Skin epidermis (tissue), 12 donors: ENCODE measurements around the gene SART3.
A peak's percentile ranks its signal among the peaks of the same experiment; 100 is the strongest.
"Not testable (repeated sequence)": the region's sequence is repeated elsewhere in the genome, so short reads cannot be mapped to it uniquely, and the experiment has no call there.

Source experiments
- H3K27ac ChIP-seq, 21 experiments: fragments of 200-600 bp; sonication (generic) in 11 of 21; one replicate each; pipeline ENCODE4 v1.5.0; 2020; ENCODE audit warnings: mild to moderate bottlenecking in 3 of 21, inconsistent platforms in 2 of 21, moderate library complexity in 2 of 21
- H3K4me3 ChIP-seq, 7 experiments: fragments of 200-600 bp; sonication (generic) in 2 of 7; one replicate each; pipeline ENCODE4 v1.5.0; 2020; ENCODE audit warnings: inconsistent platforms in 2 of 7, mild to moderate bottlenecking in 2 of 7, moderate library complexity in 1 of 7

SART3 gene

DNA sequence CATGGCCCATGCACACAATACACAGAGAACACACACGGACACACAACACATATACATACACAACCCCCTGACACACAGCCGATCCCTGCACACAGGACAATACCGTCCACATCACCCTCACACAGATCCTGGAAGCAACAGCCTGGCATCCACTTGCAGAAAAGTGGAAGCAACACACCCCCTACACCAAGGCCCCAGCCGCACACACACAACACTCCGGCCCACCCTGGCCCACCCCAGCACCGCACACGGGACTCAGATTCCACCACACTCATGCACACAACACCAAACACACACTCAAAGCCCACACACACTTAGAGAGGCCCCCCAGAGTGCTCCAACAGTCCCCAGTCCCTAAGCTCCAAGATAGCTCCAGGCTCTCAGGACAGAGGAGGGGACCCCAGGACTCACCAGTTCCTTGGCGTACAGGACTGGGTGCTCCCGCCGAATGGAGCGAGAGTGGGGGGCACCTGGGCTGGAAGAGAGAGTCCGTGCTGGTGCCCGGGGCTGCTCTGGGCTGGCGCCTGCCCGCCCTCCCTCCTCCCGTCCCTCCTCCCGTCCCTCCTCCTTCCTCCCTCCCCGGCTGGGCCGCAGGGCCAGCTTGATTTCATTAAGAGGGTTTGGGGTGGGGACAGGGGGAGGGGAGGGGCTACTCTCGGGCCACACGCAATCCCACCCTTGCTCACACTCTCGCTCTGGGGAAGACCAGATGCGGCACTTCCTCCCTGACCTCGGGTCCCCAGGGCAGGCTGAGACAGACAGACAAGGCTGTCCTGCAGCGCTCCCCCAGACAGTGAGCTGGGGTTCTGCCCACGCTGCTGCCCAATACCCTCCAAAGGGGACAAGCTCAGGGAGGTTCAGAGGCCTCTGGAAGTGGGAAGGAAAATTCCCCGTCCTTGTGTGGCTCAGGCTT is 36.8 kb upstream of the SART3 start, which contains the start of gene TMEM119:
TSS of gene TMEM119 (minus strand) at position 526 of the 913 bp plus-strand sequence. CDS start 5,701 bp downstream, outside the sequence.
- Histone ChIP-seq H3K27ac (peak within 1 kb of the TSS in 17 of 21 experiments; percentile 3 to 90 (median 62)), H3K4me3 (peak within 1 kb of the TSS; percentile 27 to 40 (median 34))

DNA sequence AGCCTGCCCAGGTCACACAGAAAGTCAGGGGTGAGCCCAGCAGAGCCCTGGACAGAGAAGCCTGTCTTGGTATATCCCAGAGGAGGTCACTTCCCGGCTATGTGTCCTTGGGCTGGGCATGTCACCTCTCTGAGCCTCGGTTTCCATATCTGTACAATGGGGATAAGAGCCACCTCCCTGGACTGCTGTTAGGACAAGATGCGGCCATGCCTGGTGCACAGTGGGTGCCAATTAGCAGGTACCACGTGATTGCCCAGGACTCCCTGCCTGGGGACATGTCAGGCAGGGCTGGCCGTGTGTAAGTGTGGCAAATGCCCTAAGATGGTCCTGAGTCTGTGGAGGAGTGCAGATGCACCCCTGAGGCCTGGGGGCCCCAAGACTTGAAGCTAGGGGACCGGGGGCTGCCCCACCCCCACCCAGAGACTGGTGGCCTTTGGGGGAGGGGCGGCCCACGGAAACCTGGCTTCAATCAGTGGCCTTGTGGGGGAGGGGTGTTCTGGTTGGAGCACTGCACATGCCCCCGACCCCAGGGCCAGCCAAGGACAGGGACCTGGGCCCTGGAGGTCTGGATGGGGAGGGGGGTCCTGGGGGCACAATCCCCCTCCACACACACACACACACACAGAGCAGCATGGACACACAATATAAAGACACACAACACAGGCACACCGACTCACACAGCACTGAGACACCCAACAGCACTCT is 36.0 kb upstream of the SART3 start:
- peak overlapping the region; percentile 27 to 40 (median 34) for H3K4me3 ChIP-seq
- H3K27ac ChIP-seq, result peak overlapping the region in 14 of 21 experiments; percentile 3 to 90 (median 61)

DNA sequence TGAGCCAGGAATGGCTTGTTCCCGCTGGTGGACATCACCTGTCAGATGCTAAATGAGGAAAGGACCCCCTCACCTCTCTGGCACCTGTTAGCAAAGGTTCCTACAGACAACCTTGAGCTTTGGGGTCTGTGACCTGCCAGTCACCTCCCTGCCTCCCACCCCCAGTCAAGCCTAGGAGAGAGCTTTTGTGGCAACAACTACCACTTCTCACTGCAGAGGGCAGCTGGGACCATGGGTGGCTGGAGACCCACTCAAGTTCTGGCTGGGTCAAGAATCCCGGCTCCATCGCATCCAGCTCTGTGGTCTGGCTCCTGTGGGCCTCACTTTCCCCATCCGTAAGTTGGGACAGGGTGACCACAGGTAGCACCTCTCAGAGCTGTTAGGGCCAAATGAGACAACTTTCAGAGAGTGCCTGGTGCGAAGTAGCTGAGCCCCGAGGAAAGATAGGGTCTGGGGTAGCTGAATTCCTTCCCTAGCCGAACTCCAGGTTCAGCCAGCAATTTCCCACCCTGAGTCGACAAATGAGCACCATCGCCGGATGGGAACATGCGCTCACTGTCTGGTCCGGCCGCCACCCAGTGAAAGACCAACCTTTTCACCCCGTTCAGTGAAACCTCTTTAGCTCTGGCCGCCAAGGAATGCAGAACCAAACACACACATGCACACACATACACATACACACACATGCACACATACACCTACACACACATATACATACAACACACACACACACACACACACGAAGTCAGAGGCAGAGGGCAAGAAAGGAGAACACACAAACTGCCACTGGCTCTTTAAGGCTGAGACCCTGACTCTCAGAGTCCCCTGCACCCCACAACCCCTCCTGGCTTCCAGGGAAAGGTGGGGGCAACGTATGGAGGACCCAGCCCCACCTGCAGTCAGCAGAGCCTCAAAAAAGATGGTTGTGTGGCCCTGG is 35.0 kb upstream of the SART3 start:
- H3K4me3 ChIP-seq, result peak overlapping the region; percentile 27 to 40 (median 34)
- peak overlapping the region in 10 of 21 experiments; percentile 6 to 90 (median 61) for H3K27ac ChIP-seq

DNA sequence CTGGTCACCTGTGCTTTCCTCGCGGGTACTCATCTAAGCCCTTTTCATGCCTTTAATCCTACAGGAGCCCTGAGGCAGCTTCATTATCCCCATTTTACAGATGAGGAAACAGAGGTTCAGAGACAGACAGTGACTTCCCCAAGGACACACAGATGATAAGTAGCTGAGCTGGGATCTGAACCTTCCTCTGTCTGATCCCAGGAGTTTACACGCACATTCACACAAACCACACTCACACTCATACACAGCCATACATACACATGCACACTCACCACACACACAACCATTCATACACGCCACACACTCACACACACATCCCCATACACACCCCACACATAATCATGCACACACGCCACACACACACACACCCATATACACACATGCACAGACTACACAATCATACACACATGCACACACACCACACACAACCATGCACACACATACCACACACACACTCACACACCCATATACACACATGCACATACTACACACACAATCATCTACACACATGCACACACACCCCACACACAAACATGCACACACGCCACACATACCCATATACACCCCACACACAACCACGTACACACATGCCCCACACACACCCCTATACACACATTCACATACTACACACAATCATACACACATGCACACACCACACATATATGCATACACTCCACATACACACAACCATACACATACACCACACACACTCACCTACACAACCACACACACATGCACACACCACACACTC is 34.2 kb upstream of the SART3 start:
- peak overlapping the region in 4 of 7 experiments; percentile 27 to 40 (median 32) for H3K4me3 ChIP-seq
- H3K27ac ChIP-seq, result no peak overlapping the region

DNA sequence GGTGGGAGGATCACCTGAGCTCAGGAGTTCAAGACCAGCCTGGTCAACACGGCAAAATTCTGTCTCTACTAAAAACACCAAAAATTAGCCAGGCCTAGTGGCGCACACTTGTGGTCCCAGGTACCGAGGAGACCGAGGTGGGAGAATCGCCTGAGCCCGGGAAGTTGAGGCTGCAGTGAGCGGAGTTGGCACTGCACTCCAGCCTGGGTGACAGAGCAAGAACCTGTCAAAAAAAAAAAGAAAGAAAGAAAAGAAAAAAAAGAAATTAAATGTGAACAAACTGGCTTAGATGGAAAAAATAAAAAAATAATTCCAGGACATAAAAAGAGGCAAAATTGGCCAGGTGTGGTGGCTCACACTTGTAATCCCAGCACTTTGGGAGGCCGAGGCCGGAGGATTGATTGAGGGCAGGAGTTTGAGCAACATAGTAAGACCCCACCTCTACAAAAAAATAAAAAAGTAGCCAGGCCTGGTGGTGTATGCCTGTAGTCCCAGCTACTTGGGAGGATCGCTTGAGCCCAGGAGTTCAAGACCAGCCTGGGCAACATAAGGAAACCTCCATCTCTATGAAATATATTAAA is 33.4 kb upstream of the SART3 start:
- no peak overlapping the region for H3K4me3 ChIP-seq
- H3K27ac ChIP-seq, result no peak overlapping the region

DNA sequence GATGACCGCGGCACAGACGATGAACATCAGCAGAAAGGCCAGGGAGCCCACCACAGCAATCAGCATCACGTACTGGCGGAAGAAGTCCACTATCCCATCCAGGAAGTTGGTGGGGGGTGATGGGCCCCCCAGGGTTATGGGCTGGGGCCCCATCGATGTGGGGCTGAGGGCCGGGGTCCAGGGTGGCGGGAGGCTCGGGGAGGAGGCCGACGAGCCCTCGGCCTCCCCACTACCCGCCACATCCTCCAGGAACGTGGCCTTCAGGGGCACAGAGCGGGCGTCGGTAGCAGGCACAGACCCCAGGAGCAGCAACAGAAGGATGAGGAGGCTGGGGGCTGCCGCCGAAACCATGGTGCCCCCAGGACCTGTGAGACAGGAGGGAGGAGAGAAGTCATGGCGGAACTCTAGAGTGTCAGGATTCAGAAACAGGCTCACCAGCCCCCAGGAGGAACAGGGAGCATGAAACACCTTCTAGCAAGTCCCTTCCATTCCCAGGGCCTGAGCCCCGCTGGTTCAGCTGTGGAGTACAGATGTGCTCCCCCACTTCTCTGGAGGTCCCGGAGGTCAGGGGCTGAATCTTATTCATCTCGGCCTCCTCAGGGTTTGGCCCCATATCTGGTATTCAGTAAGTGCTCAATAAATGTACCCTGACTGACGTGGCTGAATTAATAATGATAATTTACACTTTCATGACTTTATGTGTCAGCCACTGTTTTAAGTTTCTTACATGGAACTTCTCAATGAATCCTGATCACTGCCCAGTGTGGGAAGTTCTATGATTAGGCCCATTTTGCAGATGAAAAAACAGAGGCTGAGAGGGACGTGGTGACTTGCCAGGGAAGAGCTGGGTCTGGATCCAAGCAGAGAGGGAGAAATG is 31.3 kb upstream of the SART3 start:
- Histone ChIP-seq H3K4me3 (no peak overlapping the region), H3K27ac (no peak overlapping the region)

DNA sequence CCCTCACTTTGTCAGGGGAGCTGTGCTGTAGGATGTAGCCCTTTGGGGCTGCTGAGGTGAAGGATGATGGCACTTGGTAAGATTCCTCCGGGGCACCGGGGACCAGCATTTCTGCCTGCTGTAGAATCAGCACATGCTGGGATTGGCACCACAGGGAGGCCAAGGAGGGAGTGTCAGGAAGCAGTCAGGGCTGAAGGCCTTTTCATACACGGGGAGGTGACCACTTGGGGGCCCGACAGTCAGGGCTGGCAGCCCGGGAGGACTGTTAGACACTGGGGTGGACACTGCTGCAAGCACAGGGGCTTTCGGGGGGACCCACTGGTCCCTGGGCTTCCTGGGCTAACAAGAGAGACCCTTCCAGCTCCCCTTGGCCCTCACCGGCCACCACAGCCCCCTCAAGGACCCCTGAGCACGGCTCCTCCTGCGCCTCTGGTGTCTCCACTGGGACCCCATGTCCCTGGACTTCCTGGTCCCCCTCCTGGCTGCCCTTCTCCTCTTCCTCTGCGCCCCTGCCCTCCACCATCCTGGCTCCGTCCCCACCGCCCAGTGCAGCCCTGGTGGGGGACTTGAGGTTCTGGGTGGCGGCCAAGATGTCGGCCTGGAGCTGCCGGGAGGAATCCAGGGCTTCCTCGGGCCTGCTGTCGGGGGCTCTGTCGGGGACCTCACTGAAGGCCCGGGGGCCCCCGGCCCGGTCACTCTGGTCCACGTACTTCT is 30.5 kb upstream of the SART3 start:
- H3K27ac ChIP-seq, result no peak overlapping the region
- H3K4me3 ChIP-seq, result no peak overlapping the region

DNA sequence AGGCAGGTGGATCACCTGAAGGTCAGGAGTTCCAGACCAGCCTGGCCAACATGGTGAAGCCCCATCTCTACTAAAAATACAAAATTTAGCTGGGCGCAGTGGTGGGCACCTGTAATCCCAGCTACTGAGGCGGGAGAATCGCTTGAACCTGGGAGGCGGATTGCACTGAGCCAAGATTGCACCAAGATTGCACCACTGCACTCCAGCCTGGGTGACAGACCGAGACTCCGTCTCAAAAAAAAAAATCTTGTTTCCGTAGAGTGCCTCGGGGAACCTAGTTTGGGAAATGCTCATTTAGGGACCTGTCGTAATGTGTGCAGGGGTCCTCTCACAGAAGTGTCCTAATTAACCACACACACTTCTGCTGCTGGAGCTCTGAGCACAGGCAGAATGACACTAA is 29.5 kb upstream of the SART3 start:
- not testable (repeated sequence) for H3K4me3 ChIP-seq, H3K27ac ChIP-seq

DNA sequence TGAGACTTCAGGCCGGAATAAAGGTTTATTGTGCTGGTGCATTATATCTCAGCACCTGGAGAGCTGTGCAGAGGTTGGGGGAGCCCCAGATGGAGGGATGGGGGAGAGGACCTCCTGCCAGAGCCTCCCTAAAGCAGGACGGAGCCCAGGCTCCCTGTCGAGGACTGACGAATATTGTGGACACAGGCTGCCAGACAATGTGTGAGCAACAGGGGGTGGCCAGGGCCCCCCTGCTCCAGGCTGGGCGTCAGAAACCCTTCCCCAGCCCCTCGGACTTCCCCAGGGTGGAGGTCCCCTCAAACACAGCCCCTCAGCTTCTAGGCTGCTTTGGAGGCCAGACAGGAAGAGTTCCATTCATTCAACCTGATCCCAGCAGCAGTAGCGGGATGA is 28.9 kb upstream of the SART3 start:
- H3K4me3 ChIP-seq, result no peak overlapping the region
- peak overlapping the region in 2 of 21 experiments; percentile 13 to 39 for H3K27ac ChIP-seq

DNA sequence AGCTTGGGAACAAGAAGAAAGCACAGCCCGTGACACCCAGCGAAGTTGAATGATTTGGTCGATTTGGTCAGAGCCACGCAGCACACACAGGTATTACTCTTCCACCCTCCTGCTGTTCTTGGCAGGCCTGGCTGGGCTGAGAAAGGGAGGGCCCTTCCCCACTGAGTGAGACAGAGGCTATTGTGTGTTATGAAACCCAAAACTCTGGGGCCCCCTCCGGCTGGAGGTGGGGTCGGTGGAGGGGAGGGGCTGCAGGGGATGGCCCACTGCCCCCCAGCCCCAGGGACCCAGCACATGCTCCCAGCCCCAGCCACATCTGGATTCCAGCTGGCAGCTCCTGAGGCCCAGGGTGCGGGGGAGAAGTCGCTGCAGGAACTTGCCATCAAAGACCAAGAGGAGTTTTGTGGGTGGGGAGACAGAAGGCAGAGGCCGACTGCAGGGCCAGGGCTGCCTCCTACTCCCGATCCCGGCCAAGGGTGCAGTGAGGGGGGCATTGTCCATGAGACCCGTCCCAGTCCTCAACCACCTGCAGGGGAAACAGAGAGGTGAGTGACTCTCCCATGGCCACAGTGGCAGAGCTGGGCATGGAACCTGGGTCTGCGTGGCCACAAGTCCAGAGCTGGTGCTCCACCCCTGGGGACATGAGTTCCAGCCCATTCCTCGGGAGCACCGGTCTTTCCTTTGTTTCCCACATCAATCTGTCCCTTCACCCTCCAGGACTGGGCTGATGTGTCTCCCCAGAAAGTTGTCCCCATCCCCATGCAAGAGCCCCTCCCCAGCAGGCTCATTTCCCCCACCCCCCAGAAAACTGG is 28.3 kb upstream of the SART3 start:
- no peak overlapping the region for H3K4me3 ChIP-seq
- H3K27ac ChIP-seq, result peak overlapping the region in 5 of 21 experiments; percentile 5 to 39 (median 13)

DNA sequence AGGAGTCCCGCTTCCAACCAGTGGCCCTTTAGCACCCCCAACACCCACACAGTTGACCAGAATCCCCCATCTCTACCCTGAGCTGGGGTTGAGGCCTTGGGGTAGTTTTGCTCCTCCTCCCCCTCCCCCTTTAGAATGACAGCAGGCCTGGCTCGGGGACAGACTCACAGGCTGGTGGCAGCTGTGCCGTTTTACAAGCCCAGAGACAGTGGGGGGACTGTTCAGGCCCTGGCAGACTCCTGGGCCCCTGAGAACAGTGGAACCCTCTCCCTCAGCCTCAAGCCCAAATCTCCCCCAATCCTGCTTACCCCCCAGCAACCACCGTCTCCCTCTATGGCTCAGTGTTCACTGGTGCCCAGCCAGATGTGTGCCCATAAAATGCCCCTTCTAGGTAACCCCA is 26.9 kb upstream of the SART3 start:
- Histone ChIP-seq H3K4me3 (no peak overlapping the region), H3K27ac (no peak overlapping the region)

DNA sequence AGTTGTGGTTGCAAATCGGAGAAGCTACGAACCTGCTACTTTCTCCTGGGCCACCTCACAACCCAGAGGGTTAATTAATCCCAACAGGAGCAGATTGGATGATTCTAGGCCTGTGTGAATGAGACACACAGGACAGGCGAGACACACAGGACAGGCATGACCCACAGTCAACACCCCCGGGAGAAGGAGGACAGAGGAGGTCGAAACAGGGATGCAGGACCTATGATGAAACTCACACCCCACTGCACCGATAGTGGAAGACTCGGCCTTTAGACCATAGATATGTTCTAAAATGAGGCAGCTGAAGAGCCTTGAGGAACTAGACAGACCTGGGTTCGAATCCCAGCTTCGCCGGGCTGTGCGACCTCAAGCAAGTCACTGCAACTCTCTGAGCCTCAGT is 25.3 kb upstream of the SART3 start:
- Histone ChIP-seq H3K4me3 (no peak overlapping the region), H3K27ac (no peak overlapping the region)

DNA sequence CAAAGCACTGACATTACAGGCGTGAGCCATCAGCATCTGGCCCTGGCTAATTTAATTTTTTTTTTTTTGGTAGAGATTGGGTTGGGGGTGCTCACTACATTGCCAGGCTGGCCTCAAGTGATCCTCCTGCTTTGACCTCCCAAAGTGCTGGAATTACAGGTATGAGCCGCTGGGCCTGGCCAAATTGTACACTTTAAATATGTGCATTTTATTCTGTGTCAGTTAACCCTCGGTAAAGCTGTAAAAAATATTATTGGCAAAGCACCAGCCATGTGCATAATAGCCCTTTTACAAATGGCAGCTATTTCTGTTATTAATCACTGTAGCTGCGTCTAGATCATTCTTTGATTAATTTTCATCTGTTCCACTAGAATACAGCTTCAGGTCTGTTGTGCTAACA is 24.9 kb upstream of the SART3 start:
- H3K4me3 ChIP-seq, result no peak overlapping the region
- H3K27ac ChIP-seq, result no peak overlapping the region

DNA sequence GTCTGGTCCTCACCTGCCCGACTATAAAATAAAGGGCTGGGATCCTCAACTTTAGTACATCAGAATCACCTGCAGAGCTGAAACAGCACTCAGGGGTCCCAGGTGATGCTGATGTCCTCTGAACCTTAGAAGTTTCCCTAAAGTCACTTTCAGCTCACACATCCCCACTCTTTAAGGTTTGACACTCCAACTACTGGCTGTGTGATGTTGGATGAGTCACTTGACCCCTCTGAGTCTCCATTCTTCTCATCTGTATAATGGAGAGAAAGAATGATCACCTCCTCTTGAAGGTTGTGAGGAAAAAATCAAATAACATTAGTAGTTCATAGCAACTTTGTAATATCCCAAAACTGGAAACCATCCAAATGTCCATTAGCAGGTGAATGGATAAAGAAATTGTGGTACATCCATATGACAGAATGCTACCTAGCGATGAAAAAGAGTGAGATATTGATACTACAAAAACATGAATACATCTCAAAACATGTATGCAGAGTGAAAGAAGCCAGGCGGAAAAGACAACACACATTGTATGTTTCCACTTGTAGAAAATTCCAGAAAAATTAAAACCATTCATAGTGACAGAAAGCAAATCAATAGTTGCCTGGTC is 23.6 kb upstream of the SART3 start:
- Histone ChIP-seq H3K4me3 (no peak overlapping the region), H3K27ac (peak overlapping the region in 6 of 21 experiments; percentile 13 to 65 (median 51))

DNA sequence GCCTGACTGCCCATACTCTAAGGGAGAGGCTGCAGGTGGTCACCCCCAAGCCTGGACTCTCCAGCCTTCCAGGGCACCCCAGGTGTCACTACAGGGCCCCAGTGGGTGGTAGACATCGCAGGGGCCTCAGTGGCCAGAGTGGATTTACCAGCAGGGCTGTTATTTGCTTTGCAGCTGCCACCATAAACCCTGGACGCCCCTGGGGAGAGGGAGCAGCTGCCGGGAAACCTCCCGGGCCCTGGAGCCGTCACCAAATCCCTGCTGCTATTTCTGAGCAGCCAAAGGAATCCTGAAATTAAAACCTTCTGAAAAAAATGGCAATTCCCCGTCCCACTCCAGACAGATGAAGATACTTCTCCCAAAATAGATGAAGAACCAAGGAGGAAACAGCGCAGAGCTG is 23.0 kb upstream of the SART3 start:
- peak overlapping the region in 12 of 21 experiments; percentile 8 to 73 (median 40) for H3K27ac ChIP-seq

More for the DNA sequence above, 23.0 kb upstream of the SART3 start:
- no peak overlapping the region for H3K4me3 ChIP-seq
